Esophagus squamous epithelium (tissue), 4 donors: ENCODE measurements around the gene ALDH4A1.

ENCODE experiments used
- POLR2A ChIP-seq, 4 donors: fragments of 450-650 bp; IDR thresholded peaks; one replicate each; pipeline ENCODE4 v1.6.1; 2017; ENCODE audit warnings: antibody characterized with exemption in 4 of 4, mild to moderate bottlenecking in 4 of 4, moderate library complexity in 3 of 4
- TF ChIP-seq, protein P1 (sequence below), 6 experiments: fragments of 450-650 bp in 4 of 6; fragments of 200-600 bp in 2 of 6; sonication (generic) in 2 of 6; IDR thresholded peaks; one replicate each; pipeline ENCODE4 v1.5.1; 2016 to 2019; ENCODE audit warnings: antibody characterized with exemption in 6 of 6, mild to moderate bottlenecking in 4 of 6, moderate library complexity in 4 of 6

DNA sequence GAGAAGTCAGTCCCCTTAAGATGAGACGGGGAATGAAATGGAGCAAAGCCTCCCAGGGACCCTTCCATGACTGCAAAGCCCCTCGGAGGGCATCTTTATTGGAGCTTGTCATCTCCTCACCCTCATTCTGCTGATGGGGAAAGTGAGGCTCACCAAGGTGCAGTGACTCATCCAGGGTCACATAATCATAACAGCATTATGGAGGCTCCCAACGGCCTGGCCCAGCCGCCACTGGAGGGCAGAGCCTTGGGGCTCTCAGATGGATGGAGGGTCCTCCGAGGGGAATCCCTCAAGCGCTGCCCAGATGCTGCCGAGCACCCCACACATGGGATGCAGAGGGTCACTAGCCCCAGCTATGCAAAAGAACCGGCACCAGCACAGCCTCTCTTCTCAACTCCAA lies 35.2 kb upstream of the ALDH4A1 start:
- TF ChIP-seq, protein P1, sequence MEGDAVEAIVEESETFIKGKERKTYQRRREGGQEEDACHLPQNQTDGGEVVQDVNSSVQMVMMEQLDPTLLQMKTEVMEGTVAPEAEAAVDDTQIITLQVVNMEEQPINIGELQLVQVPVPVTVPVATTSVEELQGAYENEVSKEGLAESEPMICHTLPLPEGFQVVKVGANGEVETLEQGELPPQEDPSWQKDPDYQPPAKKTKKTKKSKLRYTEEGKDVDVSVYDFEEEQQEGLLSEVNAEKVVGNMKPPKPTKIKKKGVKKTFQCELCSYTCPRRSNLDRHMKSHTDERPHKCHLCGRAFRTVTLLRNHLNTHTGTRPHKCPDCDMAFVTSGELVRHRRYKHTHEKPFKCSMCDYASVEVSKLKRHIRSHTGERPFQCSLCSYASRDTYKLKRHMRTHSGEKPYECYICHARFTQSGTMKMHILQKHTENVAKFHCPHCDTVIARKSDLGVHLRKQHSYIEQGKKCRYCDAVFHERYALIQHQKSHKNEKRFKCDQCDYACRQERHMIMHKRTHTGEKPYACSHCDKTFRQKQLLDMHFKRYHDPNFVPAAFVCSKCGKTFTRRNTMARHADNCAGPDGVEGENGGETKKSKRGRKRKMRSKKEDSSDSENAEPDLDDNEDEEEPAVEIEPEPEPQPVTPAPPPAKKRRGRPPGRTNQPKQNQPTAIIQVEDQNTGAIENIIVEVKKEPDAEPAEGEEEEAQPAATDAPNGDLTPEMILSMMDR (IDR thresholded peaks at IDR 0.05), result no peak
- TF ChIP-seq POLR2A (IDR thresholded peaks at IDR 0.05), result no peak
